ENCODE results near the gene RTN4RL2. TPM values are rescaled to one million over a fixed set of nuclear protein-coding genes. Genes with fewer than 3 reads are reported as not detected.
A peak's percentile ranks its signal among the peaks of the same experiment; 100 is the strongest.

The RTN4RL2 gene
- total RNA-seq = 1 to 10 TPM; 1.1 to 4.3 TPM
- under 1 TPM in 1 of 2 donors, not detected in 1; 0.20 TPM for polyA plus RNA-seq
- long read RNA-seq, donor 1 = 0 reads
- long read RNA-seq, donor 2, partial matches to known transcripts = 0 of 7 reads
- long read RNA-seq, donor 2, other reads (novel, unspliced or antisense) = 4 of 7 reads

- intact Hi-C loops (cut with DNase I) = no loop called here
Measured at GRCh38 chr11:57460022-57460757, at the start of gene RTN4RL2. Gene RTN4RL2, plus strand, starts transcription at chr11:57460528. Its CDS starts 338 bp downstream, at chr11:57460866.

GRCh38 chr11:57413681-57414080 is 46.6 kb upstream of the RTN4RL2 start:
- intact Hi-C loops (cut with DNase I) = no loop called here
- no peak overlapping the region for H3K4me3 ChIP-seq (ENCODE audit: low read length in 2 of 2)
- ATAC-seq (ENCODE audit: low FRiP score) (no peak), DNase-seq (no peak)
- WGBS, 2 donors = 90 to 95% methylated on average over 4 of the region's 4 CpGs
- no peaks in the 10 kb centered on the region for H3K27me3 ChIP-seq (ENCODE audit: control insufficient read depth in 1 of 2, insufficient read depth in 2 of 2, low read length in 1 of 2)
- no peaks in the 10 kb centered on the region for H3K4me1 ChIP-seq (ENCODE audit: control insufficient read depth in 1 of 2, insufficient read depth in 2 of 2, low read length in 2 of 2)
- no peaks in the 10 kb centered on the region for H3K9me3 ChIP-seq (ENCODE audit: control insufficient read depth, low read length)
- H3K27ac ChIP-seq (ENCODE audit: low read depth in 1 of 2, low read length in 2 of 2) = no peak overlapping the region
- H3K36me3 ChIP-seq (ENCODE audit: control insufficient read depth in 1 of 2, insufficient read depth in 2 of 2, low read length in 1 of 2) = peaks cover 6 to 19% of the 10 kb centered on the region in 2 donors

More at GRCh38 chr11:57460022-57460757, at the start of gene RTN4RL2:
- no peak within 1 kb of the TSS for H3K27ac ChIP-seq (ENCODE audit: low read depth in 1 of 2, low read length in 2 of 2)
- H3K4me1 ChIP-seq (ENCODE audit: control insufficient read depth in 1 of 2, insufficient read depth in 2 of 2, low read length in 2 of 2) = no peaks in the 10 kb centered on the region
- ATAC-seq (ENCODE audit: low FRiP score) = no peak
- H3K4me3 ChIP-seq (ENCODE audit: low read length in 2 of 2) = peak within 1 kb of the TSS; percentile 0 to 7
- DNase-seq = peak in 1 of 2 donors; percentile 64
- H3K36me3 ChIP-seq (ENCODE audit: control insufficient read depth in 1 of 2, insufficient read depth in 2 of 2, low read length in 1 of 2) = no peaks in the 10 kb centered on the region
- WGBS, 2 donors = 1% methylated on average over 32 to 66 of the region's 66 CpGs
- H3K9me3 ChIP-seq (ENCODE audit: control insufficient read depth, low read length) = no peaks in the 10 kb centered on the region
- H3K27me3 ChIP-seq (ENCODE audit: control insufficient read depth in 1 of 2, insufficient read depth in 2 of 2, low read length in 1 of 2) = no peaks in the 10 kb centered on the region

GRCh38 chr11:57414612-57415212 is 45.6 kb upstream of the RTN4RL2 start:
- Histone ChIP-seq H3K27me3 (ENCODE audit: control insufficient read depth in 1 of 2, insufficient read depth in 2 of 2, low read length in 1 of 2) (no peaks in the 10 kb centered on the region), H3K27ac (ENCODE audit: low read depth in 1 of 2, low read length in 2 of 2) (no peak overlapping the region), H3K9me3 (ENCODE audit: control insufficient read depth, low read length) (no peaks in the 10 kb centered on the region), H3K4me3 (ENCODE audit: low read length in 2 of 2) (no peak overlapping the region), H3K36me3 (ENCODE audit: control insufficient read depth in 1 of 2, insufficient read depth in 2 of 2, low read length in 1 of 2) (peaks cover 2 to 13% of the 10 kb centered on the region in 2 donors), H3K4me1 (ENCODE audit: control insufficient read depth in 1 of 2, insufficient read depth in 2 of 2, low read length in 2 of 2) (no peaks in the 10 kb centered on the region)
- intact Hi-C loops (cut with DNase I) = no loop called here
- no peak for ATAC-seq (ENCODE audit: low FRiP score)
- WGBS, 2 donors = 96% methylated on average over 11 of the region's 11 CpGs
- DNase-seq = no peak

- Histone ChIP-seq H3K27me3 (ENCODE audit: control insufficient read depth in 1 of 2, insufficient read depth in 2 of 2, low read length in 1 of 2) (no peaks in the 10 kb centered on the region), H3K4me3 (ENCODE audit: low read length in 2 of 2) (no peak overlapping the region), H3K4me1 (ENCODE audit: control insufficient read depth in 1 of 2, insufficient read depth in 2 of 2, low read length in 2 of 2) (no peaks in the 10 kb centered on the region), H3K9me3 (ENCODE audit: control insufficient read depth, low read length) (no peaks in the 10 kb centered on the region), H3K36me3 (ENCODE audit: control insufficient read depth in 1 of 2, insufficient read depth in 2 of 2, low read length in 1 of 2) (peaks cover 2 to 10% of the 10 kb centered on the region in 2 donors), H3K27ac (ENCODE audit: low read depth in 1 of 2, low read length in 2 of 2) (no peak overlapping the region)
- ATAC-seq (ENCODE audit: low FRiP score) = no peak
- DNase-seq = no peak
- intact Hi-C loops (cut with DNase I) = no loop called here
- WGBS, 2 donors = 94 to 96% methylated on average over 3 of the region's 3 CpGs
Measured at GRCh38 chr11:57416436-57416835, 43.9 kb upstream of the RTN4RL2 start.

- Histone ChIP-seq H3K4me3 (ENCODE audit: low read length in 2 of 2) (no peak overlapping the region), H3K9me3 (ENCODE audit: control insufficient read depth, low read length) (no peaks in the 10 kb centered on the region), H3K4me1 (ENCODE audit: control insufficient read depth in 1 of 2, insufficient read depth in 2 of 2, low read length in 2 of 2) (no peaks in the 10 kb centered on the region), H3K36me3 (ENCODE audit: control insufficient read depth in 1 of 2, insufficient read depth in 2 of 2, low read length in 1 of 2) (peaks cover 2 to 10% of the 10 kb centered on the region in 2 donors), H3K27me3 (ENCODE audit: control insufficient read depth in 1 of 2, insufficient read depth in 2 of 2, low read length in 1 of 2) (no peaks in the 10 kb centered on the region), H3K27ac (ENCODE audit: low read depth in 1 of 2, low read length in 2 of 2) (no peak overlapping the region)
- intact Hi-C loops (cut with DNase I) = no loop called here
- WGBS, 2 donors = 4 to 9% methylated on average over 4 of the region's 4 CpGs
- DNase-seq (peak in 1 of 2 donors; percentile 62), ATAC-seq (ENCODE audit: low FRiP score) (peak; percentile 47)
Measured at GRCh38 chr11:57417056-57417455, 43.3 kb upstream of the RTN4RL2 start.

- intact Hi-C loops (cut with DNase I) = no loop called here
- Histone ChIP-seq H3K36me3 (ENCODE audit: control insufficient read depth in 1 of 2, insufficient read depth in 2 of 2, low read length in 1 of 2) (peaks cover 2 to 10% of the 10 kb centered on the region in 2 donors), H3K9me3 (ENCODE audit: control insufficient read depth, low read length) (no peaks in the 10 kb centered on the region), H3K4me1 (ENCODE audit: control insufficient read depth in 1 of 2, insufficient read depth in 2 of 2, low read length in 2 of 2) (no peaks in the 10 kb centered on the region), H3K4me3 (ENCODE audit: low read length in 2 of 2) (no peak overlapping the region), H3K27me3 (ENCODE audit: control insufficient read depth in 1 of 2, insufficient read depth in 2 of 2, low read length in 1 of 2) (no peaks in the 10 kb centered on the region), H3K27ac (ENCODE audit: low read depth in 1 of 2, low read length in 2 of 2) (no peak overlapping the region)
- DNase-seq (no peak), ATAC-seq (ENCODE audit: low FRiP score) (no peak)
Measured at GRCh38 chr11:57418131-57418530, 42.2 kb upstream of the RTN4RL2 start.

GRCh38 chr11:57419146-57419545 is 41.2 kb upstream of the RTN4RL2 start:
- Histone ChIP-seq H3K27ac (ENCODE audit: low read depth in 1 of 2, low read length in 2 of 2) (no peak overlapping the region), H3K36me3 (ENCODE audit: control insufficient read depth in 1 of 2, insufficient read depth in 2 of 2, low read length in 1 of 2) (peaks cover 2 to 10% of the 10 kb centered on the region in 2 donors), H3K4me1 (ENCODE audit: control insufficient read depth in 1 of 2, insufficient read depth in 2 of 2, low read length in 2 of 2) (no peaks in the 10 kb centered on the region), H3K9me3 (ENCODE audit: control insufficient read depth, low read length) (no peaks in the 10 kb centered on the region), H3K27me3 (ENCODE audit: control insufficient read depth in 1 of 2, insufficient read depth in 2 of 2, low read length in 1 of 2) (no peaks in the 10 kb centered on the region), H3K4me3 (ENCODE audit: low read length in 2 of 2) (no peak overlapping the region)
- ATAC-seq (ENCODE audit: low FRiP score) (no peak), DNase-seq (no peak)
- intact Hi-C loops (cut with DNase I) = no loop called here
- 92 to 93% methylated on average over 3 of the region's 3 CpGs for WGBS, 2 donors

- H3K36me3 ChIP-seq (ENCODE audit: control insufficient read depth in 1 of 2, insufficient read depth in 2 of 2, low read length in 1 of 2) = peaks cover 0 to 2% of the 10 kb centered on the region in 2 donors
- intact Hi-C loops (cut with DNase I) = no loop called here
- no peaks in the 10 kb centered on the region for H3K27me3 ChIP-seq (ENCODE audit: control insufficient read depth in 1 of 2, insufficient read depth in 2 of 2, low read length in 1 of 2)
- H3K4me1 ChIP-seq (ENCODE audit: control insufficient read depth in 1 of 2, insufficient read depth in 2 of 2, low read length in 2 of 2) = peaks cover 0 to 11% of the 10 kb centered on the region in 2 donors
- H3K4me3 ChIP-seq (ENCODE audit: low read length in 2 of 2) = no peak overlapping the region
- ATAC-seq (ENCODE audit: low FRiP score) (no peak), DNase-seq (no peak)
- H3K27ac ChIP-seq (ENCODE audit: low read depth in 1 of 2, low read length in 2 of 2) = no peak overlapping the region
- H3K9me3 ChIP-seq (ENCODE audit: control insufficient read depth, low read length) = no peaks in the 10 kb centered on the region
- WGBS, 2 donors = 89 to 93% methylated on average over 4 of the region's 4 CpGs
Measured at GRCh38 chr11:57421066-57421465, 39.3 kb upstream of the RTN4RL2 start.

- DNase-seq = no peak
- Histone ChIP-seq H3K27ac (ENCODE audit: low read depth in 1 of 2, low read length in 2 of 2) (no peak overlapping the region), H3K36me3 (ENCODE audit: control insufficient read depth in 1 of 2, insufficient read depth in 2 of 2, low read length in 1 of 2) (peaks cover 0 to 2% of the 10 kb centered on the region in 2 donors), H3K4me3 (ENCODE audit: low read length in 2 of 2) (no peak overlapping the region), H3K4me1 (ENCODE audit: control insufficient read depth in 1 of 2, insufficient read depth in 2 of 2, low read length in 2 of 2) (peaks cover 0 to 14% of the 10 kb centered on the region in 2 donors), H3K27me3 (ENCODE audit: control insufficient read depth in 1 of 2, insufficient read depth in 2 of 2, low read length in 1 of 2) (no peaks in the 10 kb centered on the region), H3K9me3 (ENCODE audit: control insufficient read depth, low read length) (no peaks in the 10 kb centered on the region)
- no peak for ATAC-seq (ENCODE audit: low FRiP score)
- intact Hi-C loops (cut with DNase I) = no loop called here
Measured at GRCh38 chr11:57421805-57422204, 38.5 kb upstream of the RTN4RL2 start.
